Loucy (cell line): Measurements from ENCODE around the gene BAIAP2L1.

Source experiments
- EZH2phosphoT487 ChIP-seq: fragments of 200-600 bp; IDR thresholded peaks from 2 replicates; pipeline ENCODE4 v1.6.1; 2018; ENCODE audit warnings: antibody characterized with exemption, mild to moderate bottlenecking, moderate library complexity, borderline replicate concordance
- TF ChIP-seq, protein P1 (sequence below): fragments of 200-600 bp; sonication (generic); conservative IDR thresholded peaks from 2 replicates; pipeline ENCODE4 v1.5.1; 2014; ENCODE audit warnings: mild to moderate bottlenecking, antibody characterized with exemption, low read length

DNA sequence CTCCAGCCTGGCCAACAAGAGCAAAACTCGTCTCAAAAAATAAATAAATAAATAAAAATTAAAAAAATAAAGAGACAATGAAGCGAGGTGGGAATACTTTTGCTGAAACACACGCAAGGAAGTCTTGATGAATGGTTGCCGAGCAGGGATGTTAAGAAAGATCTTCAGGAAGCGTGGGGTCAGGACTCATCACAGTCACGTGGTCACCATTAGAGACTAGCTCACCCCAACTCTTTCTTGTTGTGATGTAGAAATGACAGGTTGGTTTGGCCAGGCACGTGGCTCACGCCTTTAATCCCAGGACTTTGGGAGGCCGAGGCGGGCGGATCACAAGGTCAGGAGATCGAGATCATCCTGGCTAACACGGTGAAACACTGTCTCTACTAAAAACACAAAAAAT, 28.9 kb upstream of the BAIAP2L1 start:
- TF ChIP-seq, protein P1, sequence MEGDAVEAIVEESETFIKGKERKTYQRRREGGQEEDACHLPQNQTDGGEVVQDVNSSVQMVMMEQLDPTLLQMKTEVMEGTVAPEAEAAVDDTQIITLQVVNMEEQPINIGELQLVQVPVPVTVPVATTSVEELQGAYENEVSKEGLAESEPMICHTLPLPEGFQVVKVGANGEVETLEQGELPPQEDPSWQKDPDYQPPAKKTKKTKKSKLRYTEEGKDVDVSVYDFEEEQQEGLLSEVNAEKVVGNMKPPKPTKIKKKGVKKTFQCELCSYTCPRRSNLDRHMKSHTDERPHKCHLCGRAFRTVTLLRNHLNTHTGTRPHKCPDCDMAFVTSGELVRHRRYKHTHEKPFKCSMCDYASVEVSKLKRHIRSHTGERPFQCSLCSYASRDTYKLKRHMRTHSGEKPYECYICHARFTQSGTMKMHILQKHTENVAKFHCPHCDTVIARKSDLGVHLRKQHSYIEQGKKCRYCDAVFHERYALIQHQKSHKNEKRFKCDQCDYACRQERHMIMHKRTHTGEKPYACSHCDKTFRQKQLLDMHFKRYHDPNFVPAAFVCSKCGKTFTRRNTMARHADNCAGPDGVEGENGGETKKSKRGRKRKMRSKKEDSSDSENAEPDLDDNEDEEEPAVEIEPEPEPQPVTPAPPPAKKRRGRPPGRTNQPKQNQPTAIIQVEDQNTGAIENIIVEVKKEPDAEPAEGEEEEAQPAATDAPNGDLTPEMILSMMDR = no peak
- TF ChIP-seq EZH2phosphoT487 = no peak
